D341Med (cell line): ENCODE data around the gene ZNF329.

Experiments used
- DNase-seq: peaks from one replicate; pipeline ENCODE4 v3.0.0; 2012; ENCODE audit warnings: low spot score

Gene ZNF329

GRCh38 chr19:58118979-58119733 lies 31.4 kb downstream of the ZNF329 start:
- DNase-seq: no peak

GRCh38 chr19:58117841-58118575 lies 32.6 kb downstream of the ZNF329 start:
- no peak for DNase-seq

GRCh38 chr19:58108546-58108817 lies 42.1 kb downstream of the ZNF329 start:
- DNase-seq: no peak

- no peak for DNase-seq
Observed at GRCh38 chr19:58107778-58108545, 42.6 kb downstream of the ZNF329 start.

GRCh38 chr19:58098682-58098998 lies 51.9 kb downstream of the ZNF329 start:
- peak; percentile 37 for DNase-seq

GRCh38 chr19:58097781-58098681 lies 52.6 kb downstream of the ZNF329 start, which contains the start of gene ZSCAN18:
ZSCAN18 (minus strand) TSS chr19:58098231; CDS start chr19:58090267, 7,964 bp downstream.
- peak; percentile 100 for DNase-seq

- peak; percentile 33 for DNase-seq
Observed at GRCh38 chr19:58097349-58097748, 53.2 kb downstream of the ZNF329 start.

GRCh38 chr19:58096884-58097283 lies 53.7 kb downstream of the ZNF329 start:
- DNase-seq: no peak

- DNase-seq: no peak
Observed at GRCh38 chr19:58095328-58095727, 55.3 kb downstream of the ZNF329 start.

GRCh38 chr19:58093071-58093470 lies 57.5 kb downstream of the ZNF329 start:
- no peak for DNase-seq

GRCh38 chr19:58091251-58091995 lies 59.2 kb downstream of the ZNF329 start:
- no peak for DNase-seq

- DNase-seq: no peak
Observed at GRCh38 chr19:58089846-58090245, 60.7 kb downstream of the ZNF329 start.

GRCh38 chr19:58088521-58089052 lies 62.0 kb downstream of the ZNF329 start:
- no peak for DNase-seq

- no peak for DNase-seq
Observed at GRCh38 chr19:58086825-58087710, 63.5 kb downstream of the ZNF329 start.

- DNase-seq: no peak
Observed at GRCh38 chr19:58085348-58085875, 65.2 kb downstream of the ZNF329 start.

- DNase-seq: no peak
Observed at GRCh38 chr19:58084596-58085347, 65.8 kb downstream of the ZNF329 start.

GRCh38 chr19:58083021-58083420 lies 67.6 kb downstream of the ZNF329 start:
- DNase-seq: no peak

- no peak for DNase-seq
Observed at GRCh38 chr19:58079792-58080191, 70.8 kb downstream of the ZNF329 start.
